ENCODE results near the gene EEF2K.
"Not testable (repeated sequence)": the region's sequence is repeated elsewhere in the genome, so short reads cannot be mapped to it uniquely, and the experiment has no call there.

EEF2K gene

GRCh38 chr16:22192261-22193062 is 13.6 kb upstream of the EEF2K start:
- Histone ChIP-seq H3K4me3 (ENCODE audit: control insufficient read depth in 1 of 7, extremely low read depth in 1 of 7, insufficient read depth in 4 of 7, low read depth in 2 of 7, low read length in 6 of 7) (peak overlapping the region in 6 of 7 experiments; percentile 72 to 88 (median 80)), H3K27ac (ENCODE audit: insufficient read depth in 1 of 2, low read depth in 1 of 2, low read length in 2 of 2, poor library complexity in 1 of 2, severe bottlenecking in 2 of 2) (peak overlapping the region in 1 of 2 experiments; percentile 82), H3K4me1 (ENCODE audit: control extremely low read depth in 1 of 4, control insufficient read depth in 4 of 4, insufficient read depth in 4 of 4, low read length in 3 of 4) (peaks cover 23 to 61% (median 47%) of the 10 kb centered on the region in 4 experiments), H3K9me3 (ENCODE audit: control extremely low read depth in 1 of 5, control insufficient read depth in 4 of 5, insufficient read depth in 2 of 5, low read depth in 1 of 5, low read length in 4 of 5) (no peaks in the 10 kb centered on the region), H3K36me3 (ENCODE audit: control insufficient read depth in 4 of 4, insufficient read depth in 4 of 4, low read length in 3 of 4) (no peaks in the 10 kb centered on the region), H3K27me3 (replicated peaks in 2 of 5; ENCODE audit: control insufficient read depth in 4 of 5, insufficient read depth in 5 of 5, low read length in 4 of 5) (no peaks in the 10 kb centered on the region)
- DNase-seq, result peak; percentile 88 to 94 (median 93)
- ChIA-PET CTCF (interaction anchor here (0.6 to 2.2 kb wide), 8 partner anchors 9 to 119 kb away, joined by 3 to 14 read pairs (median 4); partner anchors contain the start of gene POLR3E), POLR2A (interaction anchor here (1.0 kb wide), 1 partner anchor 105 kb away, joined by 5 read pairs; the partner anchor contains the start of gene POLR3E)
- 18% methylated on average over 15 of the region's 16 CpGs for WGBS (ENCODE audit: insufficient coverage)

DNA sequence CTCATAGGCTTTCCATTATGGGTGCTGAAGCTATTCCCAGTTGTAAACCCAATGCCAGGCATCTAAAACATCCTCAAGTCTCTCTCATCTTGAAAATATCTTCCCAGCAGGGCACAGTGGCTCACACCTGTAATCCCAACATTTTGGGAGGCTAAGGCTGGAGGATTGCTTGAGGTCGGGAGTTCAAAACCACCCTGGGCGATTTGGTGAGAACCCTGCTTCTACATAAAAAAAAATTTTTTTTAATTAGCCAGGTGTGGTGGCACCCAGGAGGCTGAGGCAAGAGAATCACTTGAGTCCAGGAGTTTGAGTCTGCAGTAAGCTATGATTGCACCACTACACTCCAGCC is 13.0 kb upstream of the EEF2K start:
- ChIA-PET CTCF (interaction anchor here (0.9 to 2.2 kb wide), 6 partner anchors 11 to 118 kb away, joined by 3 to 14 read pairs (median 5); partner anchors contain the start of gene POLR3E), POLR2A (no interaction called here)
- no peak for DNase-seq
- Histone ChIP-seq H3K4me3 (ENCODE audit: control insufficient read depth in 1 of 7, extremely low read depth in 1 of 7, insufficient read depth in 4 of 7, low read depth in 2 of 7, low read length in 6 of 7) (peak overlapping the region in 1 of 7 experiments; percentile 85), H3K9me3 (ENCODE audit: control extremely low read depth in 1 of 5, control insufficient read depth in 4 of 5, insufficient read depth in 2 of 5, low read depth in 1 of 5, low read length in 4 of 5) (no peaks in the 10 kb centered on the region), H3K36me3 (ENCODE audit: control insufficient read depth in 4 of 4, insufficient read depth in 4 of 4, low read length in 3 of 4) (no peaks in the 10 kb centered on the region), H3K27ac (ENCODE audit: insufficient read depth in 1 of 2, low read depth in 1 of 2, low read length in 2 of 2, poor library complexity in 1 of 2, severe bottlenecking in 2 of 2) (no peak overlapping the region), H3K4me1 (ENCODE audit: control extremely low read depth in 1 of 4, control insufficient read depth in 4 of 4, insufficient read depth in 4 of 4, low read length in 3 of 4) (peaks cover 23 to 59% (median 46%) of the 10 kb centered on the region in 4 experiments), H3K27me3 (replicated peaks in 2 of 5; ENCODE audit: control insufficient read depth in 4 of 5, insufficient read depth in 5 of 5, low read length in 4 of 5) (no peaks in the 10 kb centered on the region)
- no CpG with 5 or more reads among the region's 2 CpGs for WGBS (ENCODE audit: insufficient coverage)

- Histone ChIP-seq H3K27ac (ENCODE audit: insufficient read depth in 1 of 2, low read depth in 1 of 2, low read length in 2 of 2, poor library complexity in 1 of 2, severe bottlenecking in 2 of 2) (peak overlapping the region in 1 of 2 experiments; percentile 14), H3K27me3 (replicated peaks in 2 of 5; ENCODE audit: control insufficient read depth in 4 of 5, insufficient read depth in 5 of 5, low read length in 4 of 5) (no peaks in the 10 kb centered on the region), H3K36me3 (ENCODE audit: control insufficient read depth in 4 of 4, insufficient read depth in 4 of 4, low read length in 3 of 4) (no peaks in the 10 kb centered on the region), H3K4me3 (ENCODE audit: control insufficient read depth in 1 of 7, extremely low read depth in 1 of 7, insufficient read depth in 4 of 7, low read depth in 2 of 7, low read length in 6 of 7) (peak overlapping the region in 1 of 7 experiments; percentile 93), H3K4me1 (ENCODE audit: control extremely low read depth in 1 of 4, control insufficient read depth in 4 of 4, insufficient read depth in 4 of 4, low read length in 3 of 4) (peaks cover 11 to 41% (median 31%) of the 10 kb centered on the region in 4 experiments), H3K9me3 (ENCODE audit: control extremely low read depth in 1 of 5, control insufficient read depth in 4 of 5, insufficient read depth in 2 of 5, low read depth in 1 of 5, low read length in 4 of 5) (no peaks in the 10 kb centered on the region)
- POLR2A ChIA-PET, result interaction anchor here (0.8 kb wide), 1 partner anchor 12 kb away, joined by 3 read pairs; no protein-coding TSS in a partner anchor
- 82% methylated on average over 6 of the region's 9 CpGs for WGBS (ENCODE audit: insufficient coverage)
- CTCF ChIA-PET, result interaction anchor here (1.1 to 2.9 kb wide), 6 partner anchors 10 to 106 kb away, joined by 3 to 13 read pairs (median 7); partner anchors contain the start of gene POLR3E
- DNase-seq, result peak in 2 of 3 donors; percentile 62
Observed at GRCh38 chr16:22194707-22195444, 11.2 kb upstream of the EEF2K start.

DNA sequence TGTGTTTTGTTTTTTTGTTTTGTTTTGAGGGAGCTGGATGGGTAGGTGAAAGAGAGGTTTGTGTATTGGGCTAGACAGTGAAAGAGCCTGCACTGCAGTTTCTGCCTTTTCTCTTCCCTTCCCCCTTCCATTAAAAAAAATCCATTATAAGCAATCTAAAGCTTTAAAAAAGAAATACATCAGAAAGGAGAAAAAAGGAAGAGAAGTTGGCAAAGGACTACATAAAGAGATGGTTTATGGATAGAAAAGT is 10.7 kb upstream of the EEF2K start:
- DNase-seq, result no peak
- H3K9me3 ChIP-seq (ENCODE audit: control extremely low read depth in 1 of 5, control insufficient read depth in 4 of 5, insufficient read depth in 2 of 5, low read depth in 1 of 5, low read length in 4 of 5), result no peaks in the 10 kb centered on the region
- CTCF ChIA-PET, result interaction anchor here (1.1 to 2.9 kb wide), 6 partner anchors 9 to 105 kb away, joined by 3 to 13 read pairs (median 7); partner anchors contain the start of gene POLR3E
- no peaks in the 10 kb centered on the region for H3K36me3 ChIP-seq (ENCODE audit: control insufficient read depth in 4 of 4, insufficient read depth in 4 of 4, low read length in 3 of 4)
- peak overlapping the region in 4 of 7 experiments; percentile 69 to 95 (median 90) for H3K4me3 ChIP-seq (ENCODE audit: control insufficient read depth in 1 of 7, extremely low read depth in 1 of 7, insufficient read depth in 4 of 7, low read depth in 2 of 7, low read length in 6 of 7)
- no peaks in the 10 kb centered on the region for H3K27me3 ChIP-seq (replicated peaks in 2 of 5; ENCODE audit: control insufficient read depth in 4 of 5, insufficient read depth in 5 of 5, low read length in 4 of 5)
- H3K27ac ChIP-seq (ENCODE audit: insufficient read depth in 1 of 2, low read depth in 1 of 2, low read length in 2 of 2, poor library complexity in 1 of 2, severe bottlenecking in 2 of 2), result peak overlapping the region in 1 of 2 experiments; percentile 14
- POLR2A ChIA-PET, result no interaction called here
- peaks cover 11 to 37% (median 28%) of the 10 kb centered on the region in 4 experiments for H3K4me1 ChIP-seq (ENCODE audit: control extremely low read depth in 1 of 4, control insufficient read depth in 4 of 4, insufficient read depth in 4 of 4, low read length in 3 of 4)

DNA sequence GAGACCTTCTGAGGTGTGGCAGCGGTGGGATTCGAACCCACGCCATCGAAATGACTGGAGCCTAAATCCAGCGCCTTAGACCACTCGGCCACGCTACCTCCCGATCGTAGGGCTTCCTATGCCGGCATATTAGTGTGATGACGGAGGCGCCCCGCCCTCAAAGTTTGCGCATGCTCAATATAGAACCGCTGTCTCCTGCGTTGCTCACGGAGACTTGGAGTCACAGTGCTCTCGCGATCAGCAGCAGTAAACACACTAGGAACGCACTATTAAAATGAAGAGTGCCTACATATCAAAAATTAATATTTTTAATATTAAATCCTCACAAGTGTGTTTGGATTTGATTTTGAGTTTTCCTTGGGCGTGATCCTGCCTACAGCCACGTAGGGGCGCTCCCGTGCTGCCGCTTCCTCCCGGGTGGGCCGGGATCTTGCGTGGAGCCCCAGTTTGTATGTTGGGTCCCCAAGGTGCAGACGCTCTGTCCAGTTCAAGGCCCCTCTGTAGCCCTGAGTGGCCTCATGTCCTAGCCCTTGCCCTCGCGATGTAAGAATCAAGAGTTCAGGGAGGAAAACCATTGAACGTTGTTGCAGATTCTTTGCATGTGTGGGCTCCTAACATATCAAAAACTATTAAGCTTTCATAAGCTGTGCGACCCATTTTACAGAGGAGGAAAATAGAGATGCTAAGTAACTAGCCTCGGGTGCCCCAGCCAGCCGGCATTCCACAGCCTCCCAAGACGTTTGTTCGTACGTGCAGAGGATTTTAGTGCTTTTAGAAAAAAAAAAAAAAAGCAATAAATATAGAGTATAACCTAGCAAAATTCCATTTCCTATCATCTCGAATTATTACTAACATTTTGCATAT is 10.2 kb upstream of the EEF2K start:
- Histone ChIP-seq H3K4me1 (ENCODE audit: control extremely low read depth in 1 of 4, control insufficient read depth in 4 of 4, insufficient read depth in 4 of 4, low read length in 3 of 4) (peaks cover 11 to 37% (median 28%) of the 10 kb centered on the region in 4 experiments), H3K4me3 (ENCODE audit: control insufficient read depth in 1 of 7, extremely low read depth in 1 of 7, insufficient read depth in 4 of 7, low read depth in 2 of 7, low read length in 6 of 7) (peak overlapping the region; percentile 44 to 95 (median 77)), H3K36me3 (ENCODE audit: control insufficient read depth in 4 of 4, insufficient read depth in 4 of 4, low read length in 3 of 4) (no peaks in the 10 kb centered on the region), H3K27me3 (replicated peaks in 2 of 5; ENCODE audit: control insufficient read depth in 4 of 5, insufficient read depth in 5 of 5, low read length in 4 of 5) (no peaks in the 10 kb centered on the region), H3K9me3 (ENCODE audit: control extremely low read depth in 1 of 5, control insufficient read depth in 4 of 5, insufficient read depth in 2 of 5, low read depth in 1 of 5, low read length in 4 of 5) (no peaks in the 10 kb centered on the region), H3K27ac (ENCODE audit: insufficient read depth in 1 of 2, low read depth in 1 of 2, low read length in 2 of 2, poor library complexity in 1 of 2, severe bottlenecking in 2 of 2) (peak overlapping the region in 1 of 2 experiments; percentile 63)
- CTCF ChIA-PET, result interaction anchor here (0.6 to 2.9 kb wide), 10 partner anchors 9 to 108 kb away, joined by 3 to 13 read pairs (median 3); partner anchors contain the start of gene POLR3E
- POLR2A ChIA-PET, result no interaction called here
- 2% methylated on average over 23 of the region's 39 CpGs for WGBS (ENCODE audit: insufficient coverage)
- peak; percentile 89 to 94 (median 90) for DNase-seq

GRCh38 chr16:22196559-22197168 is 9.4 kb upstream of the EEF2K start:
- CTCF ChIA-PET, result interaction anchor here (0.6 to 2.9 kb wide), 8 partner anchors 8 to 108 kb away, joined by 3 to 13 read pairs (median 4); partner anchors contain the start of gene POLR3E
- WGBS (ENCODE audit: insufficient coverage), result 33% methylated on average over 13 of the region's 20 CpGs
- H3K36me3 ChIP-seq (ENCODE audit: control insufficient read depth in 4 of 4, insufficient read depth in 4 of 4, low read length in 3 of 4); POLR2A ChIA-PET; H3K27me3 ChIP-seq (replicated peaks in 2 of 5; ENCODE audit: control insufficient read depth in 4 of 5, insufficient read depth in 5 of 5, low read length in 4 of 5); H3K27ac ChIP-seq (ENCODE audit: insufficient read depth in 1 of 2, low read depth in 1 of 2, low read length in 2 of 2, poor library complexity in 1 of 2, severe bottlenecking in 2 of 2); H3K9me3 ChIP-seq (ENCODE audit: control extremely low read depth in 1 of 5, control insufficient read depth in 4 of 5, insufficient read depth in 2 of 5, low read depth in 1 of 5, low read length in 4 of 5): not testable (repeated sequence)
- H3K4me3 ChIP-seq (ENCODE audit: control insufficient read depth in 1 of 7, extremely low read depth in 1 of 7, insufficient read depth in 4 of 7, low read depth in 2 of 7, low read length in 6 of 7), result peak overlapping the region in 5 of 7 experiments; percentile 69 to 95 (median 77)
- peak in 1 of 3 donors; percentile 37 for DNase-seq
- peaks cover 11 to 32% (median 22%) of the 10 kb centered on the region in 4 experiments for H3K4me1 ChIP-seq (ENCODE audit: control extremely low read depth in 1 of 4, control insufficient read depth in 4 of 4, insufficient read depth in 4 of 4, low read length in 3 of 4)
